CD14-positive monocyte (primary cell): Measurements from ENCODE around the gene TNXB. TPM values are rescaled to one million over a fixed set of nuclear protein-coding genes. Genes with fewer than 3 reads are reported as not detected.
"Not testable (repeated sequence)": the region's sequence is repeated elsewhere in the genome, so short reads cannot be mapped to it uniquely, and the experiment has no call there.

ENCODE experiments used
- DNase-seq, 3 donors: peaks; one replicate each; pipeline ENCODE4 v3.0.0-alpha.2; 2011 to 2022
- H2AFZ ChIP-seq: 2 replicates; pipeline ENCODE4 v1.6.0; 2012; ENCODE audit warnings: mild to moderate bottlenecking, low read depth, low read length, inconsistent platforms; ENCODE audit not compliant: insufficient read depth, poor library complexity, severe bottlenecking
- H3K27ac ChIP-seq, 2 donors: 1 replicate in 1 of 2; 2 replicates in 1 of 2; pipeline ENCODE4 v1.5.1; 2012 to 2013; ENCODE audit warnings: low read length in 2 of 2, control low read depth in 1 of 2, inconsistent platforms in 1 of 2, low read depth in 1 of 2, mild to moderate bottlenecking in 1 of 2
- H3K27me3 ChIP-seq, 2 donors: one replicate each; pipeline versions ENCODE4 v1.6.0 to v1.6.1; 2011 to 2013; ENCODE audit warnings: low read length in 2 of 2; ENCODE audit not compliant: control insufficient read depth in 2 of 2, insufficient read depth in 2 of 2
- H3K36me3 ChIP-seq, 2 donors: replicated peaks in 1 of 2; 1 replicate in 1 of 2; 2 replicates in 1 of 2; pipeline versions ENCODE4 v1.5.1 to v1.6.1; 2012 to 2013; ENCODE audit warnings: low read length in 2 of 2, control low read depth in 1 of 2, inconsistent platforms in 1 of 2, mild to moderate bottlenecking in 1 of 2; ENCODE audit not compliant: insufficient read depth in 2 of 2, control insufficient read depth in 1 of 2
- H3K4me1 ChIP-seq, 2 donors: 1 replicate in 1 of 2; 2 replicates in 1 of 2; pipeline versions ENCODE4 v1.5.1 to v1.6.1; 2012 to 2013; ENCODE audit warnings: low read length in 2 of 2, control low read depth in 1 of 2, inconsistent platforms in 1 of 2, mild to moderate bottlenecking in 1 of 2, moderate library complexity in 1 of 2; ENCODE audit not compliant: insufficient read depth in 2 of 2, control insufficient read depth in 1 of 2
- H3K4me2 ChIP-seq: replicated peaks from 2 replicates; pipeline ENCODE3; 2012; ENCODE audit warnings: low read length, moderate library complexity, mild to moderate bottlenecking; ENCODE audit not compliant: poor library complexity, severe bottlenecking; ENCODE audit errors: extremely low read depth
- H3K4me3 ChIP-seq, 3 experiments: fragments of 200-600 bp in 1 of 3; sonication (generic) in 1 of 3; replicated peaks in 1 of 3; 1 replicate in 2 of 3; 2 replicates in 1 of 3; pipeline ENCODE4 v1.5.1; 2011 to 2013; ENCODE audit warnings: low read length in 3 of 3, mild to moderate bottlenecking in 3 of 3, control low read depth in 2 of 3, low read depth in 2 of 3, inconsistent platforms in 1 of 3, moderate library complexity in 1 of 3
- H3K79me2 ChIP-seq: 2 replicates; pipeline ENCODE4 v1.6.0; 2012; ENCODE audit warnings: mild to moderate bottlenecking, control low read depth, inconsistent platforms, low read length, moderate library complexity; ENCODE audit not compliant: insufficient read depth
- H3K9ac ChIP-seq: 2 replicates; pipeline ENCODE4 v1.6.0; 2017; ENCODE audit warnings: low read length, mild to moderate bottlenecking; ENCODE audit not compliant: insufficient read depth, poor library complexity, severe bottlenecking
- H3K9me3 ChIP-seq, 2 donors: replicated peaks in 1 of 2; 1 replicate in 1 of 2; 2 replicates in 1 of 2; pipeline versions ENCODE4 v1.5.1 to v1.6.1; 2012 to 2013; ENCODE audit warnings: low read length in 2 of 2, control low read depth in 1 of 2; ENCODE audit not compliant: control insufficient read depth in 1 of 2, insufficient read depth in 1 of 2
- H4K20me1 ChIP-seq: 2 replicates; pipeline ENCODE4 v1.6.0; 2012; ENCODE audit warnings: mild to moderate bottlenecking, low read length, control low read depth, moderate library complexity; ENCODE audit not compliant: insufficient read depth
- H3K27ac Mint-ChIP-seq, 7 donors: one replicate each; pipeline ENCODE4 v1.8.0; 2020; ENCODE audit warnings: mild to moderate bottlenecking in 7 of 7, mixed read lengths in 7 of 7, moderate library complexity in 6 of 7, inconsistent platforms in 2 of 7
- H3K27me3 Mint-ChIP-seq, 3 donors: one replicate each; pipeline ENCODE4 v1.8.0; 2021 to 2022; ENCODE audit warnings: low read depth in 3 of 3, mild to moderate bottlenecking in 3 of 3, mixed read lengths in 3 of 3, moderate library complexity in 3 of 3, inconsistent platforms in 1 of 3
- H3K36me3 Mint-ChIP-seq, 2 donors: one replicate each; pipeline ENCODE4 v1.8.0; 2020; ENCODE audit warnings: mixed read lengths in 2 of 2, inconsistent platforms in 1 of 2, mild to moderate bottlenecking in 1 of 2
- H3K4me1 Mint-ChIP-seq: one replicate; pipeline ENCODE4 v1.8.0; 2020; ENCODE audit warnings: mild to moderate bottlenecking, mixed read lengths
- H3K4me3 Mint-ChIP-seq, 2 donors: one replicate each; pipeline ENCODE4 v1.8.0; 2020; ENCODE audit warnings: mild to moderate bottlenecking in 2 of 2, mixed read lengths in 2 of 2, moderate library complexity in 1 of 2
- H3K9me3 Mint-ChIP-seq, 7 donors: one replicate each; pipeline ENCODE4 v1.8.0; 2020 to 2022; ENCODE audit warnings: mixed read lengths in 7 of 7, mild to moderate bottlenecking in 6 of 7, moderate library complexity in 6 of 7, inconsistent platforms in 2 of 7
- CTCF ChIP-seq: fragments of 200-600 bp; IDR thresholded peaks from one replicate; pipeline ENCODE4 v1.8.0; 2022; ENCODE audit warnings: antibody characterized with exemption, mild to moderate bottlenecking
- WGBS: methylation state at CpG from one replicate; pipeline ENCODE4 v1.1.5; 2013; ENCODE audit warnings: missing lambda C conversion rate; ENCODE audit not compliant: insufficient coverage; 5-methylcytosine and 5-hydroxymethylcytosine counted together
- intact Hi-C, 2 donors: fragments of 100-400 bp; cut with micrococcal nuclease; formaldehyde crosslinking; loops; one replicate each; pipeline versions ENCODE4 v1.15.0 to v1.15.1; 2023
- polyA plus RNA-seq, 3 donors: library from polyadenylated mRNA; depleted of rRNA in 1 of 3; unstranded in 2 of 3; stranded (reverse) in 1 of 3; fragments of 300-500 nt in 2 of 3; fragments of >200 nt in 1 of 3; fragmentation: Illumina TruSeq in 2 of 3; gene quantifications; 1 replicate in 2 of 3; 2 replicates in 1 of 3; pipeline ENCODE4 v1.2.3, GENCODE V29; 2012 to 2021

Gene TNXB
- polyA plus RNA-seq, 3 donors, result 1.2 TPM; not detected in 2

- no peak for DNase-seq
- Histone ChIP-seq H3K27ac (no peak overlapping the region), H3K4me1 (no peaks in the 10 kb centered on the region), H3K9ac (no peak overlapping the region), H3K79me2 (no peaks in the 10 kb centered on the region), H2AFZ (no peak overlapping the region), H3K4me3 (no peak overlapping the region), H3K27me3 (peaks cover 3 to 21% of the 10 kb centered on the region in 2 donors), H3K4me2 (no peak overlapping the region), H3K9me3 (no peaks in the 10 kb centered on the region), H4K20me1 (no peaks in the 10 kb centered on the region), H3K36me3 (no peaks in the 10 kb centered on the region)
- Mint-ChIP-seq H3K36me3 (no peaks in the 10 kb centered on the region), H3K4me3 (no peak overlapping the region), H3K27ac (no peak overlapping the region), H3K4me1 (peaks cover 8% of the 10 kb centered on the region), H3K9me3 (peaks cover 0 to 2% (median 1%) of the 10 kb centered on the region in 7 donors), H3K27me3 (peaks cover 30 to 67% (median 43%) of the 10 kb centered on the region in 3 donors)
- TF ChIP-seq CTCF, result no peak
- intact Hi-C loops, result no loop called here
- 92% methylated on average over 3 of the region's 4 CpGs for WGBS
Observed at GRCh38 chr6:32105433-32105832, 3.7 kb downstream of the TNXB start.

- H3K79me2 ChIP-seq, result no peaks in the 10 kb centered on the region
- TF ChIP-seq CTCF, result no peak
- H3K4me3 ChIP-seq, result no peak overlapping the region
- peaks cover 0 to 3% of the 10 kb centered on the region in 2 donors for H3K9me3 ChIP-seq
- Mint-ChIP-seq H3K27ac (no peak overlapping the region), H3K9me3 (peaks cover 0 to 5% (median 0%) of the 10 kb centered on the region in 7 donors), H3K36me3 (no peaks in the 10 kb centered on the region), H3K4me1 (no peaks in the 10 kb centered on the region), H3K27me3 (peaks cover 30 to 56% (median 31%) of the 10 kb centered on the region in 3 donors), H3K4me3 (no peak overlapping the region)
- H3K27ac ChIP-seq, result no peak overlapping the region
- H2AFZ ChIP-seq, result no peak overlapping the region
- intact Hi-C loops, result no loop called here
- H3K4me1 ChIP-seq, result no peaks in the 10 kb centered on the region
- no peak for DNase-seq
- no peak overlapping the region for H3K9ac ChIP-seq
- WGBS, result no CpG with 5 or more reads among the region's 3 CpGs
- H3K36me3 ChIP-seq, result no peaks in the 10 kb centered on the region
- H4K20me1 ChIP-seq, result no peaks in the 10 kb centered on the region
- H3K4me2 ChIP-seq, result no peak overlapping the region
- peaks cover 3 to 16% of the 10 kb centered on the region in 2 donors for H3K27me3 ChIP-seq
Observed at GRCh38 chr6:32102255-32102654, 6.9 kb downstream of the TNXB start.

GRCh38 chr6:32100251-32100650, 8.9 kb downstream of the TNXB start:
- H3K27ac Mint-ChIP-seq, DNase-seq, H3K4me3 ChIP-seq, intact Hi-C loops, H3K36me3 Mint-ChIP-seq, H3K4me3 Mint-ChIP-seq, H3K4me1 Mint-ChIP-seq, H3K36me3 ChIP-seq, H3K4me1 ChIP-seq, H2AFZ ChIP-seq, H3K9ac ChIP-seq, H4K20me1 ChIP-seq, H3K4me2 ChIP-seq, H3K27ac ChIP-seq, H3K9me3 Mint-ChIP-seq, H3K79me2 ChIP-seq: not testable (repeated sequence)
- WGBS, result 100% methylated on average over 1 of the region's 8 CpGs
- H3K27me3 Mint-ChIP-seq, result peaks cover 44 to 62% (median 46%) of the 10 kb centered on the region in 3 donors
- Histone ChIP-seq H3K27me3 (peaks cover 12 to 34% of the 10 kb centered on the region in 2 donors), H3K9me3 (peaks cover 0 to 13% of the 10 kb centered on the region in 2 donors)
